ENCODE measurements around the gene UTP25.

UTP25 gene

GRCh38 chr1:209825591-209826434, 2.0 kb upstream of the UTP25 start:
- no peak for TF ChIP-seq CTCF (conservative IDR thresholded peaks at IDR 0.05; ENCODE audit: low read length)
- no peak overlapping the region for H3K4me3 ChIP-seq (ENCODE audit: low read length)
- no peak for DNase-seq (ENCODE audit: low read depth)

GRCh38 chr1:209829716-209830115, 1.9 kb downstream of the UTP25 start:
- no peak overlapping the region for H3K4me3 ChIP-seq (ENCODE audit: low read length)
- no peak for TF ChIP-seq CTCF (conservative IDR thresholded peaks at IDR 0.05; ENCODE audit: low read length)
- DNase-seq (ENCODE audit: low read depth) = no peak

- TF ChIP-seq CTCF (conservative IDR thresholded peaks at IDR 0.05; ENCODE audit: low read length) = no peak
- no peak overlapping the region for H3K4me3 ChIP-seq (ENCODE audit: low read length)
- DNase-seq (ENCODE audit: low read depth) = no peak
Measured at GRCh38 chr1:209830722-209831121, 3.0 kb downstream of the UTP25 start.

GRCh38 chr1:209831615-209832014, 3.8 kb downstream of the UTP25 start:
- H3K4me3 ChIP-seq (ENCODE audit: low read length) = no peak overlapping the region
- no peak for TF ChIP-seq CTCF (conservative IDR thresholded peaks at IDR 0.05; ENCODE audit: low read length)
- DNase-seq (ENCODE audit: low read depth) = peak; percentile 68

- TF ChIP-seq CTCF (conservative IDR thresholded peaks at IDR 0.05; ENCODE audit: low read length) = no peak
- peak; percentile 56 for DNase-seq (ENCODE audit: low read depth)
- H3K4me3 ChIP-seq (ENCODE audit: low read length) = no peak overlapping the region
Measured at GRCh38 chr1:209835782-209836298, 8.1 kb downstream of the UTP25 start.

GRCh38 chr1:209837671-209838070, 9.9 kb downstream of the UTP25 start:
- H3K4me3 ChIP-seq (ENCODE audit: low read length) = no peak overlapping the region
- no peak for TF ChIP-seq CTCF (conservative IDR thresholded peaks at IDR 0.05; ENCODE audit: low read length)
- no peak for DNase-seq (ENCODE audit: low read depth)

- no peak overlapping the region for H3K4me3 ChIP-seq (ENCODE audit: low read length)
- no peak for DNase-seq (ENCODE audit: low read depth)
- TF ChIP-seq CTCF (conservative IDR thresholded peaks at IDR 0.05; ENCODE audit: low read length) = no peak
Measured at GRCh38 chr1:209838537-209838936, 10.8 kb downstream of the UTP25 start.
